Osteocyte (in vitro differentiated cells): ENCODE measurements around the gene C11orf24. TPM values are rescaled to one million over a fixed set of nuclear protein-coding genes. Genes with fewer than 3 reads are reported as not detected.

ENCODE experiments used
- DNase-seq: peaks from one replicate; pipeline ENCODE4 v3.0.0; 2021; ENCODE audit warnings: mixed read lengths; ENCODE audit not compliant: unreplicated experiment; ENCODE audit errors: extremely low spot score
- H3K27ac Mint-ChIP-seq: one replicate; pipeline ENCODE4 v1.8.0; 2021; ENCODE audit warnings: mild to moderate bottlenecking, mixed read lengths; ENCODE audit not compliant: unreplicated experiment
- H3K27me3 Mint-ChIP-seq: one replicate; pipeline ENCODE4 v1.8.0; 2021; ENCODE audit warnings: mixed read lengths; ENCODE audit not compliant: unreplicated experiment
- H3K36me3 Mint-ChIP-seq: one replicate; pipeline ENCODE4 v1.8.0; 2021; ENCODE audit warnings: mixed read lengths; ENCODE audit not compliant: unreplicated experiment
- H3K4me1 Mint-ChIP-seq: one replicate; pipeline ENCODE4 v1.8.0; 2021; ENCODE audit warnings: mixed read lengths; ENCODE audit not compliant: unreplicated experiment
- H3K4me3 Mint-ChIP-seq: one replicate; pipeline ENCODE4 v1.8.0; 2021; ENCODE audit warnings: mild to moderate bottlenecking, moderate library complexity, mixed read lengths; ENCODE audit not compliant: unreplicated experiment
- H3K9me3 Mint-ChIP-seq: one replicate; pipeline ENCODE4 v1.8.0; 2021; ENCODE audit warnings: mixed read lengths; ENCODE audit not compliant: unreplicated experiment
- CTCF ChIP-seq: fragments of 200-600 bp; sonication (generic); IDR thresholded peaks from 2 replicates; pipeline ENCODE4 v1.5.0; 2021; ENCODE audit warnings: antibody characterized with exemption, mild to moderate bottlenecking, moderate library complexity
- total RNA-seq: library from RNA; stranded (reverse); gene quantifications from 2 replicates; pipeline ENCODE4 v1.2.1, GENCODE V29; 2021

Gene C11orf24
- total RNA-seq, 1 donor from 2014 or later = 80.9 TPM

- no peaks in the 10 kb centered on the region for H3K36me3 Mint-ChIP-seq
- DNase-seq = no peak
- H3K4me1 Mint-ChIP-seq = peaks cover 61% of the 10 kb centered on the region
- peak overlapping the region; percentile 94 for H3K27ac Mint-ChIP-seq
- peak overlapping the region; percentile 91 for H3K4me3 Mint-ChIP-seq
- no peaks in the 10 kb centered on the region for H3K27me3 Mint-ChIP-seq
- no peaks in the 10 kb centered on the region for H3K9me3 Mint-ChIP-seq
- no peak for TF ChIP-seq CTCF
These were observed 41.9 kb upstream of the C11orf24 start for GRCh38 chr11:68313574-68314202.

- Mint-ChIP-seq H3K27ac (peak overlapping the region; percentile 94), H3K27me3 (no peaks in the 10 kb centered on the region), H3K4me1 (peaks cover 58% of the 10 kb centered on the region), H3K9me3 (no peaks in the 10 kb centered on the region), H3K4me3 (peak overlapping the region; percentile 91), H3K36me3 (no peaks in the 10 kb centered on the region)
- DNase-seq = no peak
- TF ChIP-seq CTCF = no peak
These were observed 41.2 kb upstream of the C11orf24 start for GRCh38 chr11:68312780-68313573.

GRCh38 chr11:68312117-68312779 is 40.5 kb upstream of the C11orf24 start, which contains the start of gene LRP5:
LRP5 (plus strand) TSS chr11:68312591; CDS start chr11:68312715, 124 bp downstream.
- peaks cover 53% of the 10 kb centered on the region for H3K4me1 Mint-ChIP-seq
- DNase-seq = no peak
- H3K9me3 Mint-ChIP-seq = no peaks in the 10 kb centered on the region
- H3K36me3 Mint-ChIP-seq = no peaks in the 10 kb centered on the region
- peak within 1 kb of the TSS; percentile 94 for H3K27ac Mint-ChIP-seq
- H3K4me3 Mint-ChIP-seq = peak within 1 kb of the TSS; percentile 91
- TF ChIP-seq CTCF = no peak
- no peaks in the 10 kb centered on the region for H3K27me3 Mint-ChIP-seq

- H3K4me1 Mint-ChIP-seq = peaks cover 50% of the 10 kb centered on the region
- peak overlapping the region; percentile 77 for H3K27ac Mint-ChIP-seq
- H3K27me3 Mint-ChIP-seq = no peaks in the 10 kb centered on the region
- TF ChIP-seq CTCF = no peak
- peak overlapping the region; percentile 70 for H3K4me3 Mint-ChIP-seq
- no peak for DNase-seq
- no peaks in the 10 kb centered on the region for H3K9me3 Mint-ChIP-seq
- no peaks in the 10 kb centered on the region for H3K36me3 Mint-ChIP-seq
These were observed 39.7 kb upstream of the C11orf24 start for GRCh38 chr11:68311160-68312116.
